GM18867 (cell line): ENCODE measurements around the gene ZCCHC18.

Experiments used
- ATAC-seq: cut with Tn5 transposase; IDR thresholded peaks from one replicate; pipeline ENCODE4 v1.9.1; 2021; ENCODE audit warnings: mild to moderate bottlenecking, moderate library complexity; ENCODE audit not compliant: unreplicated experiment

Gene ZCCHC18

GRCh38 chrX:104130808-104131207 lies 18.5 kb downstream of the ZCCHC18 start:
- no peak for ATAC-seq

GRCh38 chrX:104134583-104135261 lies 22.4 kb downstream of the ZCCHC18 start:
- ATAC-seq: no peak

- no peak for ATAC-seq
Observed at GRCh38 chrX:104135677-104136076, 23.4 kb downstream of the ZCCHC18 start.

- peak; percentile 87 for ATAC-seq
Observed at GRCh38 chrX:104136241-104137019, 24.1 kb downstream of the ZCCHC18 start.

GRCh38 chrX:104137496-104137895 lies 25.2 kb downstream of the ZCCHC18 start:
- no peak for ATAC-seq

GRCh38 chrX:104141087-104141760 lies 28.9 kb downstream of the ZCCHC18 start:
- no peak for ATAC-seq

GRCh38 chrX:104151037-104151436 lies 38.7 kb downstream of the ZCCHC18 start:
- no peak for ATAC-seq

- ATAC-seq: peak; percentile 92
Observed at GRCh38 chrX:104156630-104157529, 44.6 kb downstream of the ZCCHC18 start, which contains the start of gene SLC25A53. Gene SLC25A53 (minus strand): TSS chrX:104157009. CDS start chrX:104105257, 51,752 bp downstream.
